Measurements from ENCODE around the gene SLC37A1.

DNA sequence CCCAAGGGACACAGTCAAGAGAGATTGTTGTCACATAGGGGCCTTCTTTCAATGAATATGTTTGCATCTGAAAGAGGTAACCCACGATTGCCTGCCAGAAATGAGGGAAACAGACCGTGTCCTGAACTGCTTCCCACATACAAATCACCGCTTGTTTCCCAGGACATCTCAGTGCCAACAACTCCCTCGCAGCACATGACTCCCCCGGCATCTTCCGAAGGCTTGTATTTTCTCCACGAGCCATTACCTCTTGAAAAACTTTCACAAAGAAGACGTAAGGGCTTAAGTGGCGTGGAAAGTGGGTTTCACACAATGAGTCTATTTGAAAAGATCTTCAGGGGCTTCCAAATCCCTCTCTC lies 108.1 kb downstream of the SLC37A1 start:
- TF ChIP-seq, protein P1, sequence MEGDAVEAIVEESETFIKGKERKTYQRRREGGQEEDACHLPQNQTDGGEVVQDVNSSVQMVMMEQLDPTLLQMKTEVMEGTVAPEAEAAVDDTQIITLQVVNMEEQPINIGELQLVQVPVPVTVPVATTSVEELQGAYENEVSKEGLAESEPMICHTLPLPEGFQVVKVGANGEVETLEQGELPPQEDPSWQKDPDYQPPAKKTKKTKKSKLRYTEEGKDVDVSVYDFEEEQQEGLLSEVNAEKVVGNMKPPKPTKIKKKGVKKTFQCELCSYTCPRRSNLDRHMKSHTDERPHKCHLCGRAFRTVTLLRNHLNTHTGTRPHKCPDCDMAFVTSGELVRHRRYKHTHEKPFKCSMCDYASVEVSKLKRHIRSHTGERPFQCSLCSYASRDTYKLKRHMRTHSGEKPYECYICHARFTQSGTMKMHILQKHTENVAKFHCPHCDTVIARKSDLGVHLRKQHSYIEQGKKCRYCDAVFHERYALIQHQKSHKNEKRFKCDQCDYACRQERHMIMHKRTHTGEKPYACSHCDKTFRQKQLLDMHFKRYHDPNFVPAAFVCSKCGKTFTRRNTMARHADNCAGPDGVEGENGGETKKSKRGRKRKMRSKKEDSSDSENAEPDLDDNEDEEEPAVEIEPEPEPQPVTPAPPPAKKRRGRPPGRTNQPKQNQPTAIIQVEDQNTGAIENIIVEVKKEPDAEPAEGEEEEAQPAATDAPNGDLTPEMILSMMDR (tag by site-specific recombination; IDR thresholded peaks at IDR 0.05) = no peak
- TF ChIP-seq TCF7L2 (IDR thresholded peaks at IDR 0.05; ENCODE audit: borderline replicate concordance, low read depth, low read length) (no peak), ZBTB7A (tag by site-specific recombination; IDR thresholded peaks at IDR 0.05; ENCODE audit: low read depth) (no peak), ZNF548 (tag by site-specific recombination; IDR thresholded peaks at IDR 0.05) (no peak), ZNF529 (tag by site-specific recombination; IDR thresholded peaks at IDR 0.05; ENCODE audit: insufficient replicate concordance) (no peak), ZNF521 (tag by site-specific recombination; IDR thresholded peaks at IDR 0.05) (no peak), ZNF274 (IDR thresholded peaks at IDR 0.05; ENCODE audit: low read length) (no peak), ZNF274 (tag by site-specific recombination; IDR thresholded peaks at IDR 0.05; ENCODE audit: borderline replicate concordance) (no peak), KLF9 (tag by site-specific recombination; IDR thresholded peaks at IDR 0.05; ENCODE audit: low read depth) (no peak), ZSCAN16 (tag by site-specific recombination; IDR thresholded peaks at IDR 0.05) (no peak)
- TF ChIP-seq, protein P2, sequence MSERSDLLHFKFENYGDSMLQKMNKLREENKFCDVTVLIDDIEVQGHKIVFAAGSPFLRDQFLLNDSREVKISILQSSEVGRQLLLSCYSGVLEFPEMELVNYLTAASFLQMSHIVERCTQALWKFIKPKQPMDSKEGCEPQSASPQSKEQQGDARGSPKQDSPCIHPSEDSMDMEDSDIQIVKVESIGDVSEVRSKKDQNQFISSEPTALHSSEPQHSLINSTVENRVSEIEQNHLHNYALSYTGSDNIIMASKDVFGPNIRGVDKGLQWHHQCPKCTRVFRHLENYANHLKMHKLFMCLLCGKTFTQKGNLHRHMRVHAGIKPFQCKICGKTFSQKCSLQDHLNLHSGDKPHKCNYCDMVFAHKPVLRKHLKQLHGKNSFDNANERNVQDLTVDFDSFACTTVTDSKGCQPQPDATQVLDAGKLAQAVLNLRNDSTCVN (tag by site-specific recombination; optimal IDR thresholded peaks at IDR 0.05) = no peak
